ENCODE measurements around the gene KCNK6. TPM values are rescaled to one million over a fixed set of nuclear protein-coding genes. Genes with fewer than 3 reads are reported as not detected.

The KCNK6 gene
- 2.3 TPM for polyA plus RNA-seq (2013)

DNA sequence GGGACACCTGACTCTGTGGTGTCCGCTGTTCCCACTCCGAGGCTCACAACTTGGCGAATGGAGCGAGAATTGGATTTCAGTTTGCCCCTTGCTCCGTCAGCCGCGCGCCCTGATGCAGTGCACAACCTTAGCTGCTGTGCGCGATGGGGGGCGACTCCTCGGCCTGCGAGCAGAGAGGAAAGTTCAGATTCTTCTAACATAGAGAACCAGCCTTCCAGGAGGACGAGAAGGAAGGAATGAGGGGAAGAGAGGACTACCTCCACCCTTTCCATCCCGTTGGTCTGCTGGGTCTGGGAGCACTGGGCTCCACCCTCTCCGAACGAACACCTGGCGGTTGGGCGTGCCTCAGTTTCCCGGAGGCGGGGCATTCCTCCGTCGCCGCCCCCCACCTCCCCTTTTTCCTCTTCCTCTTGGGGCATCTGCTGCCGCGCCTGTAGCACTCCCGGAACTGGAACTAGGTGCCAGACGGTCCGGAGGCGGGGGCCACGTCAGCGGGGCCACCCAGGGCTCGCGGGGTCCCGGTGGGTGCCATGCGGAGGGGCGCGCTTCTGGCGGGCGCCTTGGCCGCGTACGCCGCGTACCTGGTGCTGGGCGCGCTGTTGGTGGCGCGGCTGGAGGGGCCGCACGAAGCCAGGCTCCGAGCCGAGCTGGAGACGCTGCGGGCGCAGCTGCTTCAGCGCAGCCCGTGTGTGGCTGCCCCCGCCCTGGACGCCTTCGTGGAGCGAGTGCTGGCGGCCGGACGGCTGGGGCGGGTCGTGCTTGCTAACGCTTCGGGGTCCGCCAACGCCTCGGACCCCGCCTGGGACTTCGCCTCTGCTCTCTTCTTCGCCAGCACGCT lies at the start of gene KCNK6:
Gene KCNK6, plus strand, starts transcription at position 425 of the 838 bp plus-strand sequence. Its CDS starts 106 bp downstream, at position 531.
- POLR2A ChIA-PET = interaction anchor here (0.6 to 0.8 kb wide), 2 partner anchors 56 to 130 kb away, joined by 3 read pairs; partner anchors contain the start of gene SPINT2
- CTCF ChIA-PET = interaction anchor here (0.9 to 1.9 kb wide), 7 partner anchors 9 to 75 kb away, joined by 3 to 6 read pairs (median 4); no protein-coding TSS in a partner anchor
- WGBS (ENCODE audit: insufficient coverage) = 6% methylated on average over 71 of the region's 76 CpGs

DNA sequence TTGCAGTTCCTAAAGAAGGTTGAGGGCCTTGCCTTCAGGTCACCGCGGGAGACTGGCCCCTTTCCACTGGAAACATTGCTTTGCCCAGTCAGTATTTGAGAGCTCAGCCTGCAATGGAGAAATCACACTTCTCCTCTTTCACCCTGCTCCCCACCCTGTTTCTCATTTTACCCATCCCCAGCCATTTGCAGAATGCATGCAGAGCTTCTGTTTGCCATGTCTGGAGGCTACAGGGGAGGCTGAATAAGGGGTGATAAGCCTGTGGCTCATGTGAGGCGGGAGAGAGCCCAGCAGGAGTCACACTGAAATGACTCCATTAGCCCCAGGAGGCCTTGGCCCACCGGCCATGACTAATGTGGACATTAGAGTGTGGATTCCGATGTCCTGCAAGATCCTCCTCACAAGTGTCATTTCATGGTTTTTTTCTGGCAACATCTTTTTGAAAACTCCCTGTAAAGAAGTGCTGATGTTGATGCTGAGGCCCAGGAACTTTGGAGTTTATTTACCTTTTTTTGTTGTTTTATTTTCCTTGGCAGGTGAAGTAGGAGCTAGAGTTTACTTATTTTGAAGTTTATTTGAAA lies 49.0 kb upstream of the KCNK6 start:
- ChIA-PET CTCF (interaction anchor here (0.7 to 1.5 kb wide), 5 partner anchors 10 to 15 kb away, joined by 3 to 5 read pairs (median 4); no protein-coding TSS in a partner anchor), POLR2A (interaction anchor here (0.6 kb wide), 1 partner anchor 87 kb away, joined by 3 read pairs; no protein-coding TSS in a partner anchor)

More for the DNA sequence above, at the start of gene KCNK6:
- no peaks in the 10 kb centered on the region for H3K27me3 ChIP-seq (replicated peaks in 2 of 5; ENCODE audit: control insufficient read depth in 4 of 5, insufficient read depth in 5 of 5, low read length in 4 of 5)
- no peaks in the 10 kb centered on the region for H3K9me3 ChIP-seq (ENCODE audit: control extremely low read depth in 1 of 5, control insufficient read depth in 4 of 5, insufficient read depth in 2 of 5, low read depth in 1 of 5, low read length in 4 of 5)
- no peaks in the 10 kb centered on the region for H3K36me3 ChIP-seq (ENCODE audit: control insufficient read depth in 4 of 4, insufficient read depth in 4 of 4, low read length in 3 of 4)
- H3K4me1 ChIP-seq (ENCODE audit: control extremely low read depth in 1 of 4, control insufficient read depth in 4 of 4, insufficient read depth in 4 of 4, low read length in 3 of 4) = peaks cover 3 to 59% (median 53%) of the 10 kb centered on the region in 4 experiments
- H3K4me3 ChIP-seq (ENCODE audit: control insufficient read depth in 1 of 7, extremely low read depth in 1 of 7, insufficient read depth in 4 of 7, low read depth in 2 of 7, low read length in 6 of 7) = peak within 1 kb of the TSS; percentile 27 to 76 (median 65)
- no peak within 1 kb of the TSS for H3K27ac ChIP-seq (ENCODE audit: insufficient read depth in 1 of 2, low read depth in 1 of 2, low read length in 2 of 2, poor library complexity in 1 of 2, severe bottlenecking in 2 of 2)
- DNase-seq = peak in 2 of 3 donors; percentile 27 to 54

DNA sequence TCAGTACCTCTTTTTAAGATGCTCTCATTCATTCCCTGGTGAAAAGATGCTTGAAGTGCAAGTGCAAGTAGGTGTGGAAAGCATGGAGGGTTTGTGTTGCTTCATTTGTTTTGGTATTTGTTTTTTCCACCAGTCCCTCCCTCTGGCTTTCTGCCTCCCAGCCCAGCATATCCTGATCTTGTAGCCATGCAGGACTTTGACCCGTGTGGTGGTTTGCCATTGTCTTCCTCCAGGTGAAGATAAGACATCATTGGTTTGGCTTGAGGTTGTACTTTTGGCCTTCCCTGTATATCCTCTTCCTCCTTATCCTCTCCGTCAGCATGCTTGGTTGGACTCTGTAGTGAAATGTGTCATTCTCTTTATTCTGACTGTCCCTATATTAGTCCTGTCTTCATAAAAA lies 46.1 kb upstream of the KCNK6 start:
- no peak overlapping the region for H3K4me3 ChIP-seq (ENCODE audit: control insufficient read depth in 1 of 7, extremely low read depth in 1 of 7, insufficient read depth in 4 of 7, low read depth in 2 of 7, low read length in 6 of 7)
- H3K9me3 ChIP-seq (ENCODE audit: control extremely low read depth in 1 of 5, control insufficient read depth in 4 of 5, insufficient read depth in 2 of 5, low read depth in 1 of 5, low read length in 4 of 5) = no peaks in the 10 kb centered on the region
- H3K36me3 ChIP-seq (ENCODE audit: control insufficient read depth in 4 of 4, insufficient read depth in 4 of 4, low read length in 3 of 4) = peaks cover 0 to 11% (median 4%) of the 10 kb centered on the region in 4 experiments
- WGBS (ENCODE audit: insufficient coverage) = 29% methylated on average over 1 of the region's 2 CpGs
- H3K4me1 ChIP-seq (ENCODE audit: control extremely low read depth in 1 of 4, control insufficient read depth in 4 of 4, insufficient read depth in 4 of 4, low read length in 3 of 4) = peaks cover 0 to 14% (median 4%) of the 10 kb centered on the region in 4 experiments
- ChIA-PET CTCF (interaction anchor here (0.8 to 1.6 kb wide), 2 partner anchors 8 to 29 kb away, joined by 3 to 4 read pairs; no protein-coding TSS in a partner anchor), POLR2A (no interaction called here)
- no peak overlapping the region for H3K27ac ChIP-seq (ENCODE audit: insufficient read depth in 1 of 2, low read depth in 1 of 2, low read length in 2 of 2, poor library complexity in 1 of 2, severe bottlenecking in 2 of 2)
- DNase-seq = no peak
- no peaks in the 10 kb centered on the region for H3K27me3 ChIP-seq (replicated peaks in 2 of 5; ENCODE audit: control insufficient read depth in 4 of 5, insufficient read depth in 5 of 5, low read length in 4 of 5)

More for the DNA sequence above, 49.0 kb upstream of the KCNK6 start:
- H3K9me3 ChIP-seq (ENCODE audit: control extremely low read depth in 1 of 5, control insufficient read depth in 4 of 5, insufficient read depth in 2 of 5, low read depth in 1 of 5, low read length in 4 of 5) = no peaks in the 10 kb centered on the region
- peaks cover 0 to 7% (median 2%) of the 10 kb centered on the region in 4 experiments for H3K36me3 ChIP-seq (ENCODE audit: control insufficient read depth in 4 of 4, insufficient read depth in 4 of 4, low read length in 3 of 4)
- H3K4me3 ChIP-seq (ENCODE audit: control insufficient read depth in 1 of 7, extremely low read depth in 1 of 7, insufficient read depth in 4 of 7, low read depth in 2 of 7, low read length in 6 of 7) = no peak overlapping the region
- H3K27ac ChIP-seq (ENCODE audit: insufficient read depth in 1 of 2, low read depth in 1 of 2, low read length in 2 of 2, poor library complexity in 1 of 2, severe bottlenecking in 2 of 2) = peak overlapping the region in 1 of 2 experiments; percentile 53
- 100% methylated on average over 5 of the region's 5 CpGs for WGBS (ENCODE audit: insufficient coverage)
- DNase-seq = peak in 1 of 3 donors; percentile 20
- H3K27me3 ChIP-seq (replicated peaks in 2 of 5; ENCODE audit: control insufficient read depth in 4 of 5, insufficient read depth in 5 of 5, low read length in 4 of 5) = no peaks in the 10 kb centered on the region
- peaks cover 1 to 42% (median 31%) of the 10 kb centered on the region in 4 experiments for H3K4me1 ChIP-seq (ENCODE audit: control extremely low read depth in 1 of 4, control insufficient read depth in 4 of 4, insufficient read depth in 4 of 4, low read length in 3 of 4)

DNA sequence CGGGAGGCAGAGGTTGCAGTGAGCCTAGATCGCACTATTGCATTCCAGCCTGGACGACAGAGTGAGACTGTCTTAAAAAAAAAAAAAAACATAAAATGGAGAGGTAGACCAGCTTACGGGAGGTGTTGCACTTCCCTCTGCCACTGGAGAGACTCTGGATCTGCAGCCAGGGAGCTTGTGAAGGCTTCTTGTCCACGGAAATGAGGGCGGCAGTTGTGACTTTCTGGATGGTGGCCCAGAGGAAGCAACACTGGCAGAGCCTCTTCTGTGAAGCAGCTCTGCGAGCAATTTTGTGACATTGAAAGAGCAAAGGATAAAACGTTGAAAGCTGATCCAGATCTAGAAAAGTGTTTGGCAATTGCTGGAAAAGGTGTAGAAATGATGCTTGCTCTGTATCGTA lies 44.9 kb upstream of the KCNK6 start:
- Histone ChIP-seq H3K4me1 (ENCODE audit: control extremely low read depth in 1 of 4, control insufficient read depth in 4 of 4, insufficient read depth in 4 of 4, low read length in 3 of 4) (peaks cover 0 to 9% (median 2%) of the 10 kb centered on the region in 4 experiments), H3K27ac (ENCODE audit: insufficient read depth in 1 of 2, low read depth in 1 of 2, low read length in 2 of 2, poor library complexity in 1 of 2, severe bottlenecking in 2 of 2) (peak overlapping the region in 1 of 2 experiments; percentile 22), H3K27me3 (replicated peaks in 2 of 5; ENCODE audit: control insufficient read depth in 4 of 5, insufficient read depth in 5 of 5, low read length in 4 of 5) (no peaks in the 10 kb centered on the region), H3K9me3 (ENCODE audit: control extremely low read depth in 1 of 5, control insufficient read depth in 4 of 5, insufficient read depth in 2 of 5, low read depth in 1 of 5, low read length in 4 of 5) (no peaks in the 10 kb centered on the region), H3K36me3 (ENCODE audit: control insufficient read depth in 4 of 4, insufficient read depth in 4 of 4, low read length in 3 of 4) (peaks cover 0 to 11% (median 4%) of the 10 kb centered on the region in 4 experiments), H3K4me3 (ENCODE audit: control insufficient read depth in 1 of 7, extremely low read depth in 1 of 7, insufficient read depth in 4 of 7, low read depth in 2 of 7, low read length in 6 of 7) (peak overlapping the region in 1 of 7 experiments; percentile 10)
- POLR2A ChIA-PET = interaction anchor here (0.6 to 0.8 kb wide), 2 partner anchors 9 to 99 kb away, joined by 3 to 4 read pairs; partner anchors contain the start of gene PSMD8
- 33% methylated on average over 4 of the region's 9 CpGs for WGBS (ENCODE audit: insufficient coverage)
- CTCF ChIA-PET = interaction anchor here (0.7 to 1.6 kb wide), 2 partner anchors 9 to 871 kb away, joined by 4 to 6 read pairs; no protein-coding TSS in a partner anchor
- DNase-seq = peak in 2 of 3 donors; percentile 27 to 33

DNA sequence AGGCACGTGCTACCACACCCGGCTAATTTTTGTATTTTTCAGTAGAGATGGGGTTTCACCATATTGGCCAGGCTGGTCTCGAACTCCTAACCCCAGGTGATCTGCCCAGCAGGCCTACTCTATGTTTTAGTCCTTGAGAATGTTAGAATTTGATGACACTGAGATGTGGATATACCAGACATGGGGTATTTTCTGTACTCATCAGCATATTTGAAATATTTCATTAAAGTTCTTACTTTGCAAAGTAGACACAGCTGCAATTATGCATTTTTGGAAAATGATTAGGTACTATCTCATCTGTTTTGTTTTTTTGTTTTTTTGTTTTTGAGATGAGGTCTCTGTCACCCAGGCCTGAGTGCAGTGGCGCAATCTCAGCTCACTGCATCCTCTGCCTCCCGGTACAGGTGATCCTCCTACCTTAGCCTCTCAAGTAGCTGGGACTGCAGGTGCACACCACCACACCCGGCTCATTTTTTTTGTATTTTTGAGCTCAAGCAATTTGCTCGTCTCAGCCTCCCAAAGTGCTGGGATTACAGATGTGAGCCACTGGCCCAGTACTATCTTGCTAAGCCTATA lies 42.6 kb upstream of the KCNK6 start:
- WGBS (ENCODE audit: insufficient coverage) = 88% methylated on average over 5 of the region's 7 CpGs
- ChIA-PET CTCF (interaction anchor here (0.8 to 3.1 kb wide), 6 partner anchors 9 to 50 kb away, joined by 3 to 9 read pairs (median 4); partner anchors contain the start of gene PPP1R14A), POLR2A (no interaction called here)
- no peak for DNase-seq
- Histone ChIP-seq H3K4me3 (ENCODE audit: control insufficient read depth in 1 of 7, extremely low read depth in 1 of 7, insufficient read depth in 4 of 7, low read depth in 2 of 7, low read length in 6 of 7) (no peak overlapping the region), H3K27me3 (replicated peaks in 2 of 5; ENCODE audit: control insufficient read depth in 4 of 5, insufficient read depth in 5 of 5, low read length in 4 of 5) (no peaks in the 10 kb centered on the region), H3K4me1 (ENCODE audit: control extremely low read depth in 1 of 4, control insufficient read depth in 4 of 4, insufficient read depth in 4 of 4, low read length in 3 of 4) (peaks cover 0 to 14% (median 1%) of the 10 kb centered on the region in 4 experiments), H3K27ac (ENCODE audit: insufficient read depth in 1 of 2, low read depth in 1 of 2, low read length in 2 of 2, poor library complexity in 1 of 2, severe bottlenecking in 2 of 2) (no peak overlapping the region), H3K36me3 (ENCODE audit: control insufficient read depth in 4 of 4, insufficient read depth in 4 of 4, low read length in 3 of 4) (peaks cover 0 to 14% (median 10%) of the 10 kb centered on the region in 4 experiments), H3K9me3 (ENCODE audit: control extremely low read depth in 1 of 5, control insufficient read depth in 4 of 5, insufficient read depth in 2 of 5, low read depth in 1 of 5, low read length in 4 of 5) (no peaks in the 10 kb centered on the region)

DNA sequence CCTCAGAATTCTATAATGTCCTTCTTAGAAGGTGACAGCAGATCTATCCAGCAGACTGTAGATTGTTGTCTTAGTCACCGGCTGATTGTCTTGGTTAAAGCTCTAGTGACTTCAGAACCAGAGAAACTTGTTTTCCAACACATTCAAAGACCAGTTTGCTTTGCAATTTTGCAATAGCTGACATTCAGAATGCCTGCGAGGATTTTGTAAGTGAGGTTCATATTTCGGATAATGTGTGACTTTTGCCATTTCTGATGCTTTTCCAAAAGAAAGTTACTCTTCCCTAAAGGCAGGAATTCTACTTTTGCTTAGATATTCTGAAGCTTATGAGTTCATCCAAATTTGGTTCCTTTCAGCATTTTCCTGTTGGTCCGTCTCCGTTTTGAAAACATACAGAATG lies 42.1 kb upstream of the KCNK6 start:
- Histone ChIP-seq H3K9me3 (ENCODE audit: control extremely low read depth in 1 of 5, control insufficient read depth in 4 of 5, insufficient read depth in 2 of 5, low read depth in 1 of 5, low read length in 4 of 5) (no peaks in the 10 kb centered on the region), H3K4me3 (ENCODE audit: control insufficient read depth in 1 of 7, extremely low read depth in 1 of 7, insufficient read depth in 4 of 7, low read depth in 2 of 7, low read length in 6 of 7) (no peak overlapping the region), H3K27ac (ENCODE audit: insufficient read depth in 1 of 2, low read depth in 1 of 2, low read length in 2 of 2, poor library complexity in 1 of 2, severe bottlenecking in 2 of 2) (no peak overlapping the region), H3K36me3 (ENCODE audit: control insufficient read depth in 4 of 4, insufficient read depth in 4 of 4, low read length in 3 of 4) (peaks cover 0 to 16% (median 9%) of the 10 kb centered on the region in 4 experiments), H3K4me1 (ENCODE audit: control extremely low read depth in 1 of 4, control insufficient read depth in 4 of 4, insufficient read depth in 4 of 4, low read length in 3 of 4) (peaks cover 0 to 18% (median 3%) of the 10 kb centered on the region in 4 experiments), H3K27me3 (replicated peaks in 2 of 5; ENCODE audit: control insufficient read depth in 4 of 5, insufficient read depth in 5 of 5, low read length in 4 of 5) (no peaks in the 10 kb centered on the region)
- ChIA-PET POLR2A (no interaction called here), CTCF (interaction anchor here (0.7 to 3.1 kb wide), 6 partner anchors 8 to 41 kb away, joined by 3 to 9 read pairs (median 4); partner anchors contain the start of gene PPP1R14A)
- 100% methylated on average over 5 of the region's 5 CpGs for WGBS (ENCODE audit: insufficient coverage)
- no peak for DNase-seq
